C4-2B (cell line): Measurements from ENCODE around the gene MIA2.

Experiments
- CTCF ChIP-seq: fragments of 450-650 bp; conservative IDR thresholded peaks from 2 replicates; pipeline ENCODE4 v1.5.1; 2017; ENCODE audit warnings: mild to moderate bottlenecking
- ZFX ChIP-seq: fragments of 450-650 bp; IDR thresholded peaks from 2 replicates; pipeline ENCODE4 v1.6.1; 2017

- TF ChIP-seq CTCF (no peak), ZFX (no peak)
Observed at GRCh38 chr14:39275395-39275794, 41.7 kb downstream of the MIA2 start.
